ENCODE data around the gene RTN4RL2.

DNA sequence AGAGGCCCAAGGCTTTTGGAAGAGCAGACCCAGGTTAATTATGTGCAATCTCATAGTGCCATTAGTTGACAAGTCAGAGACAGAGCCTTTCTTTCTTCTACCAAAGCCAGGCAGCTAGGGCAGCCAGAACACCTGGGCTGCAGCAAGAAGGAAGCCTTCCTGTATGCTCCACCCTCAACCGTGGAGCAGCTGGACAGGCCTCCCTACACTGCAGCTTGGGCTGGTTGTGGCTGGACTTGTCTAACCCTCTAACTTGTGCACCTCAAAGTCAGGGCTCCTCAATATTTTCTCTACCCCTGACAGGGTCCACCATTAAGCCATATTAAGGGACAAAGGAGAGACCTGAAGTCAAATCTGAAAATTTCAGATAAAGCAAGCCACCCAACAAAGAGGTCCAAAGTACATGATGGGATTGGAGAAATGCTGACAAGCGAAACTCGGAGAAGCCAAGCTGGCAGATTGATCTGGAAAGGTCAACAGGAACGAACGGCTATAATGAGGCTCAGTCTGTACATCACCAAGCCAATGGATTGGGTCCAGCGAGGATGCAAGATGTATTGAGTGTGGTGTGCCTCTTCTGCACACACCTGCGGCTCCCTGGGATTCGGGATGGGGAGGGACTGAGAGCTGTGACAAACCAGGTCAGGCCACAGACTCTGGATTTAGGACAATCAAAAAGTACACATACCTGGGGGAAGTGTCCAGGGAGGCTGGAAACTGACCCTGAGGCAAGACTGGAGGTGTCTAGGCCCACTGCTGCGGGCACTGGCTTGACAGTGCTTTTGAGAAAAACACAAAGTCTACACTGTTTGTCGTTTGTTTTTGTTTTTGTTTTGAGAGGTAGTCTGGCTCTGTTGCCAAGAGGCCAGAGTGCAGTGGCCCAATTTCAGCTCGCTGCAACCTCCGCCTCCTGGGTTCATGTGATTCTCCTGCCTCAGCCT lies 21.7 kb upstream of the RTN4RL2 start:
- TF ChIP-seq, protein P1, sequence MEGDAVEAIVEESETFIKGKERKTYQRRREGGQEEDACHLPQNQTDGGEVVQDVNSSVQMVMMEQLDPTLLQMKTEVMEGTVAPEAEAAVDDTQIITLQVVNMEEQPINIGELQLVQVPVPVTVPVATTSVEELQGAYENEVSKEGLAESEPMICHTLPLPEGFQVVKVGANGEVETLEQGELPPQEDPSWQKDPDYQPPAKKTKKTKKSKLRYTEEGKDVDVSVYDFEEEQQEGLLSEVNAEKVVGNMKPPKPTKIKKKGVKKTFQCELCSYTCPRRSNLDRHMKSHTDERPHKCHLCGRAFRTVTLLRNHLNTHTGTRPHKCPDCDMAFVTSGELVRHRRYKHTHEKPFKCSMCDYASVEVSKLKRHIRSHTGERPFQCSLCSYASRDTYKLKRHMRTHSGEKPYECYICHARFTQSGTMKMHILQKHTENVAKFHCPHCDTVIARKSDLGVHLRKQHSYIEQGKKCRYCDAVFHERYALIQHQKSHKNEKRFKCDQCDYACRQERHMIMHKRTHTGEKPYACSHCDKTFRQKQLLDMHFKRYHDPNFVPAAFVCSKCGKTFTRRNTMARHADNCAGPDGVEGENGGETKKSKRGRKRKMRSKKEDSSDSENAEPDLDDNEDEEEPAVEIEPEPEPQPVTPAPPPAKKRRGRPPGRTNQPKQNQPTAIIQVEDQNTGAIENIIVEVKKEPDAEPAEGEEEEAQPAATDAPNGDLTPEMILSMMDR (IDR thresholded peaks at IDR 0.05) = no peak
- TF ChIP-seq POLR2A (IDR thresholded peaks at IDR 0.05) = no peak
